ENCODE measurements around the gene FZR1. TPM values are rescaled to one million over a fixed set of nuclear protein-coding genes. Genes with fewer than 3 reads are reported as not detected.
"Not testable (repeated sequence)": the region's sequence is repeated elsewhere in the genome, so short reads cannot be mapped to it uniquely, and the experiment has no call there.

Gene FZR1
- total RNA-seq, 2 donors from 2014 or later: 32.2 to 64.9 TPM

- Histone ChIP-seq H3K4me1 (replicated peaks) (no peaks in the 10 kb centered on the region), H3K27ac (no peak overlapping the region), H3K4me3 (no peak overlapping the region), H3K9me3 (no peaks in the 10 kb centered on the region), H3K27me3 (replicated peaks; ENCODE audit: insufficient read depth) (no peaks in the 10 kb centered on the region), H3K36me3 (no peaks in the 10 kb centered on the region)
- 81% methylated on average over 19 of the region's 19 CpGs for WGBS
- intact Hi-C loops (cut with DNase I): no loop called here
- DNase-seq (ENCODE audit: low spot score): no peak
- TF ChIP-seq POLR2A (IDR thresholded peaks at IDR 0.05) (no peak), POLR2AphosphoS5 (IDR thresholded peaks at IDR 0.05) (no peak), CTCF (IDR thresholded peaks at IDR 0.05) (no peak)
Measured at GRCh38 chr19:3565139-3565538, 59.0 kb downstream of the FZR1 start.

GRCh38 chr19:3570042-3570441, 63.9 kb downstream of the FZR1 start:
- TF ChIP-seq CTCF (IDR thresholded peaks at IDR 0.05) (peak in 1 of 4 experiments; percentile 25), POLR2AphosphoS5 (IDR thresholded peaks at IDR 0.05) (peak; percentile 17)
- intact Hi-C loops (cut with DNase I): loop anchor here (10.0 kb wide), 1 partner anchor 65 kb away; the partner anchor contains the start of genes DOHH and FZR1
- not testable (repeated sequence) for DNase-seq (ENCODE audit: low spot score); H3K4me3 ChIP-seq; H3K27me3 ChIP-seq (replicated peaks; ENCODE audit: insufficient read depth); H3K9me3 ChIP-seq; H3K27ac ChIP-seq; H3K36me3 ChIP-seq; H3K4me1 ChIP-seq (replicated peaks)
- WGBS: 51% methylated on average over 11 of the region's 11 CpGs

- no peaks in the 10 kb centered on the region for H3K4me1 ChIP-seq (replicated peaks)
- H3K4me3 ChIP-seq: no peak overlapping the region
- 69% methylated on average over 7 of the region's 7 CpGs for WGBS
- no peaks in the 10 kb centered on the region for H3K9me3 ChIP-seq
- DNase-seq (ENCODE audit: low spot score): no peak
- TF ChIP-seq POLR2AphosphoS5 (IDR thresholded peaks at IDR 0.05) (no peak), POLR2A (IDR thresholded peaks at IDR 0.05) (no peak), CTCF (IDR thresholded peaks at IDR 0.05) (no peak)
- H3K36me3 ChIP-seq: no peaks in the 10 kb centered on the region
- no peak overlapping the region for H3K27ac ChIP-seq
- H3K27me3 ChIP-seq (replicated peaks; ENCODE audit: insufficient read depth): no peaks in the 10 kb centered on the region
- intact Hi-C loops (cut with DNase I): loop anchor here (10.0 kb wide), 1 partner anchor 66 kb away; the partner anchor contains the start of genes DOHH and FZR1
Measured at GRCh38 chr19:3570606-3571011, 64.5 kb downstream of the FZR1 start.

- Histone ChIP-seq H3K36me3 (no peaks in the 10 kb centered on the region), H3K9me3 (no peaks in the 10 kb centered on the region), H3K4me3 (peak overlapping the region; percentile 97 to 99), H3K27ac (peak overlapping the region; percentile 87 to 89), H3K4me1 (replicated peaks) (no peaks in the 10 kb centered on the region), H3K27me3 (replicated peaks; ENCODE audit: insufficient read depth) (no peaks in the 10 kb centered on the region)
- 2% methylated on average over 42 of the region's 48 CpGs for WGBS
- TF ChIP-seq POLR2AphosphoS5 (IDR thresholded peaks at IDR 0.05): peak; percentile 91
- TF ChIP-seq POLR2A (IDR thresholded peaks at IDR 0.05): peak; percentile 13
- TF ChIP-seq CTCF (IDR thresholded peaks at IDR 0.05): peak in 1 of 4 experiments; percentile 21
- intact Hi-C loops (cut with DNase I): loop anchor here (2.0 to 10.0 kb wide), 2 partner anchors 15 to 67 kb away; partner anchors contain the start of genes DOHH, FZR1 and MFSD12
- DNase-seq (ENCODE audit: low spot score): peak; percentile 100
Measured at GRCh38 chr19:3572132-3572854, 66.2 kb downstream of the FZR1 start.

- Histone ChIP-seq H3K4me3 (peak within 1 kb of the TSS; percentile 97 to 99), H3K27ac (peak within 1 kb of the TSS; percentile 87 to 89), H3K4me1 (replicated peaks) (no peaks in the 10 kb centered on the region), H3K27me3 (replicated peaks; ENCODE audit: insufficient read depth) (no peaks in the 10 kb centered on the region), H3K9me3 (no peaks in the 10 kb centered on the region), H3K36me3 (no peaks in the 10 kb centered on the region)
- intact Hi-C loops (cut with DNase I): loop anchor here (2.0 to 10.0 kb wide), 2 partner anchors 16 to 68 kb away; partner anchors contain the start of genes DOHH, FZR1 and MFSD12
- DNase-seq (ENCODE audit: low spot score): no peak
- WGBS: 0% methylated on average over 24 of the region's 30 CpGs
- TF ChIP-seq CTCF (IDR thresholded peaks at IDR 0.05): no peak
- no peak for TF ChIP-seq POLR2AphosphoS5 (IDR thresholded peaks at IDR 0.05)
- TF ChIP-seq POLR2A (IDR thresholded peaks at IDR 0.05): peak; percentile 37
Measured at GRCh38 chr19:3572855-3573161, 66.7 kb downstream of the FZR1 start, which contains the start of gene HMG20B. HMG20B (plus strand) TSS chr19:3572944; CDS start chr19:3573310, 366 bp downstream.

Data from prostate gland (tissue), 2 donors.